GM21576 (cell line): Measurements from ENCODE around the gene DDX51.

Experiments used
- ATAC-seq: cut with Tn5 transposase; IDR thresholded peaks from one replicate; pipeline ENCODE4 v1.9.1; 2021; ENCODE audit warnings: mild to moderate bottlenecking, moderate library complexity; ENCODE audit not compliant: unreplicated experiment

Gene DDX51

GRCh38 chr12:132179431-132180362, 35.6 kb upstream of the DDX51 start:
- no peak for ATAC-seq

GRCh38 chr12:132178801-132179401, 34.8 kb upstream of the DDX51 start:
- no peak for ATAC-seq

GRCh38 chr12:132178316-132178715, 34.2 kb upstream of the DDX51 start:
- ATAC-seq: no peak

DNA sequence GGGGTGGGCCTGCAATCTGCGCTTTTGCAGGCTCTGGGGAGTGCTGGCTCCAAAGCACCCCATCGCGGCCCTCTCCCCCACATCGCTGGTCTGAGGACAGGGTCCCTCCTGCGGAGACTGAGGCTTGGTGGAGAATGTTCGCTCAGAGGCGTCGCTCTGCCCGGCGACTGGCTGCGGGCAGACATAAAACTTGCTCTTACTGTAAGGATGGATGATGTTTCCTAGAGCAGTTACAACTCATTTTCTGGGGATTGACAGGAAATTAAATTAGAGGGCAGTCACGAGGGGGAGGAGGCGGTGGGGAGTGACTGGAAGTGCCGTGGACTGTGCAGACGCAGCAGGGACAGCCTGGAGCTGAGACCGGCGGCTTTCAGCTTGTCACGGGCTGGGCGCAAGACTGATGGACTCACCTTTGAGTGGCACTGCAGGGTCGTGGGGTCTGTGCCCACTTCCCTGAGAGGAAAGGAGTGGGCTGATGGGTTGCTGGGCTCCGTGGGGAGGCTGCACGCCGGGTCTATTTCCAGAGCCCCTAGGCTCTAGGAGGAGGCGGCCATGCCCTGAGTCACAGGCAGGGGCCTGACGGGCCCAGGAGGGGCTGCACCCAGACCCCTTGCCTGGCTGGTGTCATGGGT, 32.9 kb upstream of the DDX51 start:
- no peak for ATAC-seq

- no peak for ATAC-seq
Observed at GRCh38 chr12:132176385-132176919, 32.3 kb upstream of the DDX51 start.

DNA sequence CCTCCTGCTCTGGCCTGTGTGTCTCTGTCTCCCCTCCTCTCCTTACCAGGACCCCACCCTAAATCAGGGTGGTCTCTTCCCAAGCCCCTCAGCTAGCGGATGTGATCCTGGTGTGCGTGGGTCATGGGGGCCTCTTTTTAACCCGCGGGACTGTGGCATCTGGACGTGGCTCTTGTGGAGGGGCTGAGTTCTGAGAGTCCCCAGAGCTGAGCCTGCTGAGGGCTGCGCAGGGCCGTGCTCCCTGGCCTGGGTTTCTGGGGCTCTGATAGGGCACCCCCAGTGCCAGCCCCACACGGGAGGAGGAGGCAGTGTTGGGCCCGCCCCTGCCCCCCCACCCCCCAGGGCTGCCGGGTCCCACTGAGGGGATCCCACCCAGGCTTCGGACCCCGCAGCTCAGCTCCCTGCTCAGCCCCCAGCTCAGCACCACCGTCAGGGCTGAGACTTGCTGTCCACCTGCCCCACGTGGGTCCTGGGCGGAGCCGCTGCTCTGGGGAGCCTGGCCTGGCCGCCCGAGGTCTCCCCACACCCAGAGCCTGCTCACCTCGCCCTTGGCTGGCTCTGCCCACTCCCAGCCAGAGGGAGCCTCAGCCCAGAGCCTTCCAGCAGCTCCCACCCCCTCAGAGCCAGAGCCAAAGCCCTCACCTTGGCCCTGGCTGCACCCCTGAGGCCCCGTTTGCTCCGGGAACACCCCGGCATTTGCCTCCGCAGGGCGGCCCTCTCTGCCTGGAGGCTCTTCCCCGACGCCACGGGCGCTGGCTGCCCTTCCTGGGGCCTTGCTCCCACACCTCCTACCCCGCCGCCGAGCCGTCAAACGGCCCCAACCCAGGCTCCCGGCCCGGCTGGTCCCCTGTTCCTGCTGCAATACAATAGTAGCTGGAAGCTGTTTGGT, 31.6 kb upstream of the DDX51 start:
- no peak for ATAC-seq

GRCh38 chr12:132174839-132175490, 30.8 kb upstream of the DDX51 start:
- no peak for ATAC-seq

DNA sequence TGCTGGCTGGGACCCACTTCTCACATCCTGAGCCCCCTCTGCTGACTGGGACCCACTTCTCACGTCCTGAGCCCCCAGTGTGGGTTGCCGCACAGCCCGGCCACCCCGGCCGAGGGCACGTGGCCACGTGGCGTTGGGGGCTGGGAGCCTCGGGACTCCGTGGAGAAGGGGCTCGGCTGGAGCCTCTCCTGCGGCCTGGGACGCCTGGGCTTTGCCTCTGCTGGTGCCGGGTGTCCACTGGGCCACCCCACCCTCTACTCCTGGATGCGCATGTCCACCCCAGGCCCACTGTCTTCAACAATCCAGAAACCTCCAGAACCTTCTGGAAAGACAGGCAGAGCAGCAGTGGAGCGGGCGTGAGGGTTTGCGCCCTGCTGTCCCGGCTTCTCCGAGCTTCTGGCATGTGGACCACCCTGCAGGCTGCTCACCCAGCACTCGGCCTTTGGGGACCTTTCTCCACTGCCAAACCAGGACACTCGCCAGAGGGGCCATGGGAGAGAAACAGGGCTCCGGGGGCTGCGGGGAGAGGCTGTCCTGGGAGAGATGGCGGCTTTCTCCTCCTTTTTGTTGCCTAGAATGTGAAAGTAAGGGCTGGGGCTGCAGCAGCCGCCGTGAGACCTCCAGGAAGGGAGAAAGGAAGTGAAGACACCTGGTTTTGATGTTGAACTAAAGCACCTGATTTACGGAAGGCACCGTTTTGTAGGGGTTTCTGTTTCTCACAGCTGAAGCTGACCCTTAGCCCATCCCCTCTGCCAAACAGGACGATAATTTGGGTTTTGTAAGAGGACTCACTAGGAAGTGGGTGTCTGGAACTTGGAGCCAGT, 30.1 kb upstream of the DDX51 start:
- no peak for ATAC-seq

- ATAC-seq: no peak
Observed at GRCh38 chr12:132173135-132174014, 29.3 kb upstream of the DDX51 start.

DNA sequence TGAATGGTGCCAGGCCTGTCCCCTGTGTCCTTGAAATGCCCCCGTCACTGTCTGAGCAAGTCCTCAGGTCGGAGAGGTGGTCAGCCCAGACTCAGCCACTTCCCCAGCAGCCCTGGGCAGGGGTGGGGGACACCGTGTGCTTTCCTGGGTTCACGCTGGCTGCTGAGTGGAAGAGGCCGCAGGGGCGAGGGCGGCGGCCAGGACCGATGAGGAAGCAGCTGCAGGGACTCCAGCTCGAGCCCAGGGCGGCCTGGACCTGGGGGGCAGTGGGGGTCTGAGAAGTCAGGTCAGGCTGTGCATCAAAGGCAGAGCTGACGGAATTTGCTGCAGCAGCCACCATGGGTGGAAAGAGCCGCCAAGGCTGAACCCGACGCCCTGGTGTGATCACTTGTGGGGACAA, 28.5 kb upstream of the DDX51 start:
- ATAC-seq: no peak

- ATAC-seq: no peak
Observed at GRCh38 chr12:132171968-132172521, 27.9 kb upstream of the DDX51 start.

- no peak for ATAC-seq
Observed at GRCh38 chr12:132171293-132171967, 27.3 kb upstream of the DDX51 start.

DNA sequence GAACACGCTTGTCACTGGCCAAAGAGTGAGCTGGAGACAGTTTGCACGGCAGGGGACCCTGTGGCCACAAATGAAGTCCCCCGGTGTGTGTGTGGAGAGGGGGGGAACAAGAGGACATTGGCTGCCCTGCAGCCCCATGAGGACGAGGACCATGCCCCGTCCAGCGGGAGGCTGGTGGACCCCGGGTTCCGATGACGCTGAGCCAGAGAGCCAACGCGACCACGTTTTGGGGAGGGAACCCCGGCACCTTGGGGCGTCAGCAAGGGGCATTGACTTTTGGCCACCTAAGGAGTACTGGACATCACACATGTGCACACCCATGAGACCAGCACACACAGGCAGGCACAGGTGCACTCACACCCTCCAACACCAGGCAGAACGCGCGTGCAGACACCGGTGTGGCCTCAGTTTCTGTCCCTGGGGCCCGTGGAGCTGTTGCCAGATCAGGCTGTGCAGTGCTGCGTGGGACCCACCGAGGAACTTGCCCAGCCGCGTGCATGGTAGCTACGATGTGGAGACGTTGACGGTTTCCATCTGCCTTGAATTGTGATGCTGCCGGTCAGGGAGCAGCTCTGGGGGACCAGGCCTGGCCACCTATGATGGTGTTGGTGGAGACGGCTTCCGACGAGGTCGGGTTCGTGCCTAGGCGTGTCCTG, 26.6 kb upstream of the DDX51 start:
- no peak for ATAC-seq

GRCh38 chr12:132170094-132170636, 26.0 kb upstream of the DDX51 start:
- no peak for ATAC-seq

DNA sequence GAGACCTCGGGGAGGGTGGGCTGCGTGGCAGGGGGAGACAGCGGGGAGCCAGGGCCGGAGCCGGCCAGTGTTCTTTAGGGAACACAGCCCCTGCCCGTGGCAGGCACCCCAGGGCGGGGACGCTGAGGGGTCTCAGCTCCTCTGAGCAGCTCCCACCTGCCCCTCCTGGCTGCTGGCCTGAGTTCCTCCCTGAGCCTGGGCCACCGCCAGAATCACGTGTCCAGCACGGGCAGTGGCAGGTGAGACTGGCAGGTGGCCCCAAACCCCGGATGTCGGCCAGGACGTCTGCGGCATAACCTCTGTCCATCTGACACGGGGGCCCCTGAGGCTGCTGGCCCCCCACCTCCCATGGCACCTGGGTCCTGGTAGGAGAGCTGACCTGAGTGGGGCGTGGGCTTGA, 25.3 kb upstream of the DDX51 start:
- ATAC-seq: no peak

DNA sequence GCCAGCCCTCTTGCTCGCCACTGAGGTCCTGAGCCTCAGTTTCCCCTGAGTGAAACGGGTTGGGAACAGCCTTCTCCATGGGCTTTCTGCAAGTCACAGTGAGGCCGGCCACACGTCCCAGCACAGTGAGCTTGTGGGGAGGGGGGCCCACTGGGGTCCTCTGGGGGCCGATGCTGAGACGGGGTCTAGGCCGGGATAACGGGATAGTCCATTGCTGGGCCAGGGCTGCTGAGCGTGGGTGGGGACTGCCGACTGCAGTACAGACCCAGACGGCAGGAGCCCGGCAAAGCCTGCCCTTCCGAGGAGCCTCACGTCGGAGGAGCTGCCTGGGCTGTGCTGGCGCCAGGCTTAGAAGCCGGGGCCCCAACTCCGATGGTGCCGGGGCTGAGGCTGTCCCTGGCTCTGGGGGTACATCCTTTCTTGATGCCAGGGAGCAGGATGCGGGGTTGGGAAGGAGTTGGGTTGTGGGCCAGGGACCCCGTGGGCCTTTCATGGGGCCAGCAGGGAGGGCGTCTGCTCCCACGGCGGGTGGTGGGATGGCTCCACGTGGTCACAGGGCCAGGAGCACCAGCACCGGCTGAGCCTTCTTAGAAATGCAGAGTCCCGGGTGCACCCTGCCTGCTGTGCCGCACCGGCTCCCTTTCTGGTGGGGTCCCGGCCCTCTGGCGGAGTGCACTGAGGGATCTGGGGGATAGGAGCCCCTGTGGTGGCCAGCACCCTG, 24.4 kb upstream of the DDX51 start:
- no peak for ATAC-seq
